T47D (cell line): ENCODE data around the gene NDUFS4.

Experiments used
- DNase-seq, 2 experiments: peaks; one replicate each; pipeline versions ENCODE4 v3.0.0 to v3.0.0-alpha.2; 2011 to 2012; ENCODE audit warnings: low read depth in 1 of 2, low spot score in 1 of 2
- JUND ChIP-seq: IDR thresholded peaks from 2 replicates; pipeline ENCODE4 v1.6.1; 2012; ENCODE audit warnings: low read depth
- in situ Hi-C: cut with HindIII; loops from 2 replicates; pipeline ENCODE4 v1.10.0; 2016; ENCODE audit warnings: low sequenced_read_pairs, low pct_unique_long_range_greater_than_20kb

The NDUFS4 gene

DNA sequence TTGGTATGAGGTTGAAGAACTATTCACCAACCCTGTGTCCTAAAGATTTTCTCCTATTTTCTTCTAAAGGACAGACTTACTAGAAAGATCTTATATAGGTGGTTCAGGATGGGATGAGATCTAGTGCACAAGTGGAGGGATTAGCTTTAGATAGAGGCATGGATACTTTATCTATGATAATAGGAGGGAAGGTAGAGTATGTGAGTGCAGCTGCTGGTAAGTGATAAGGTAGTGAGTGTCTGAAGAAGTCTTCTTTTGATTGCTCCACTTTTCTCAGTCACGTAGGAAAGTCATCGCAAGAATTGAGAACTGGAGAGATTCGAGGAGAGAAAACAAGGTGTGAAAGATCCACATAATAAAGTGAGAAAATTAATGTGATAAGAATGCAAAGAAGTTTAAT is 6.0 kb upstream of the NDUFS4 start:
- no peak for TF ChIP-seq JUND
- in situ Hi-C loops = no loop called here
- DNase-seq = no peak

DNA sequence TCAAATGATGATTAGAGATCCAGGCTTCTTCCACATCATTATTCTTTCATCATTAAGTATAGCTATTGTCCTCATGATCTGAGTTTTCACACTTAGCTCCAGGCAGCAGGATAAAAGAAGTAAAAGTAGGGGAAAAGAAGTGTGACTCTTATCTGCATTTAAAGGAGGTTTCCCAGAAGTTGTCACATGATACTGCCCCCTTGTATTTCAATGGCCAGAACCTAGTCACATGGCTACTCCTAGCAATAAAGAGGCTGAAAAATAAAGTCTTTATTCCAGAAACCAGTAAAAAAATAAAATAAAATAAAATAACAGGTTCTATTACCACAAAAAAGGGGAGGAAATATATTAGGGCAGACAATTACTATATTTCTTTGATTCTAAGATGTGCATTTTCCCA is 5.3 kb upstream of the NDUFS4 start:
- in situ Hi-C loops = no loop called here
- TF ChIP-seq JUND = no peak
- no peak for DNase-seq

DNA sequence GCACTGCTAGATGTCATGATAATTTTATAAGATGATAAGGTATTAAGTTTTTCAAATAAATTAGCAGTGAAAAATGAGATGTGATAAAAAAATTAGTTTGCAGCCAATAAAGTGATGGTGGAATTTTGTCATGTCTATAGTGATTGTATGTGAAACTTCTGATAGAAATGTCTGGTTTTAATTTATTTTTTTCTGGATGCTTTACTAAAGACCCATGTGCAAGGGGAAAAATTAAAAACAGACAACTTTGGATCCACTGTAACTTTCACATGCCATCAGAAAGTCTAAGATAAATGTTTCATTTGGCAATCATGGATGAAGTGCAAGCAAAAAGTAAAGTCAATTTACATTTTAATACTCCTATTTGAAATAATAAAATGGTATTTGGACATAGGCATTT is 4.4 kb upstream of the NDUFS4 start:
- TF ChIP-seq JUND = no peak
- in situ Hi-C loops = no loop called here
- DNase-seq = no peak

DNA sequence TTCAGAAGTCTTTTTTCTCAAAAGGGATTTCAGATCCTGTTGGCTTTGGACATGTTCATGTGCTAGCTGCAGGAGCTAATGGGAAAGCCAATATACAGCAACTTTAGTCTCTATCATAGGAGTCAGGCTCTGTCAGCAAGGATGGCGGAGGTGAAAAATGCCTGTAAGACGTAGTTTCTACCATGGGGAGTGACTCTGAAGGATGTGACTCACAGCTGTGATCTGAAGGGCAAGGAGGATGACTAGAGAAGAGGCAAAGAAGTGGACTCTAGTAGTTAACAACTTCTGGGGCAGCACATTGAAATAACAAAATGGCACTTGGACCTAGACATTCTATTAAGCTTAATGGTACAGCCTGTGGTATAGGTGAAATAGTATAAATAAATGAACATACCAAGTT is 3.1 kb upstream of the NDUFS4 start:
- DNase-seq = no peak
- in situ Hi-C loops = no loop called here
- TF ChIP-seq JUND = no peak

DNA sequence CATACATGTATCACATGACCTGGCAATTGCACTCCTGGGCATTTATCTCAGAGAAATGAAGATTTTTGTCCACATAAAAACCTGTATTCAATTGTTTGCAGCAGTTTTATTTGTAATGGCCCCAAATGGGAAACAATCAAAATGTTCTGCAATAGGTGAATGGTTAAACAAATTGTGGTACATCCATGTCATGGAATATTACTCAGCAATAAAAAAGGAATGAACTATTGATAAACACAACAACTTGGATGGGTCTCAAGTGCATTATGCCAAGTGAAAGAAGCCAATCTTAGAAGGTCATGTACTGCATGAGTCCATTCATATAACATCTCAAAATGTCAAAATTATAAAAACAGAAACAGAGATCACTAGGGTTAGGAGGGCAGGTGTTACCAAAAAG is 1.5 kb upstream of the NDUFS4 start:
- DNase-seq = no peak
- in situ Hi-C loops = no loop called here
- TF ChIP-seq JUND = no peak

DNA sequence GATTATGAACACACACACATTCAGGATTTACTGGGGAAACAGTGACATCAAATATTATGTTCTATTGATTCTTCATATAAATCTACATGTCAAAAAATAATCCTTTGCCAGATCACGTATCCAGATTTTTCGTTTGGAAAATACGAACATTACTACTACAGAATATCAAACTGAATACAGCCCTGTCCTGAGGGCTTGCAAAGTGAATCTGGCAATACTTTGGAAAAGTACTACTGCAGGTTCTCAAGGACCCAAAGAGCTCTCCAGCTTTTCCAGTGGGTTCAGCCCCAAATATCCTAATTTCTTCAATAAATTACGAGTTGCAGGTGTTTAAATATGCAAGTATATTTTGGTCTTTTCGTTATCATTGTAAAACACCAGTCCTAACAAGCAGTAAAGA is 411 bp upstream of the NDUFS4 start:
- DNase-seq = no peak
- no peak for TF ChIP-seq JUND
- in situ Hi-C loops = no loop called here

DNA sequence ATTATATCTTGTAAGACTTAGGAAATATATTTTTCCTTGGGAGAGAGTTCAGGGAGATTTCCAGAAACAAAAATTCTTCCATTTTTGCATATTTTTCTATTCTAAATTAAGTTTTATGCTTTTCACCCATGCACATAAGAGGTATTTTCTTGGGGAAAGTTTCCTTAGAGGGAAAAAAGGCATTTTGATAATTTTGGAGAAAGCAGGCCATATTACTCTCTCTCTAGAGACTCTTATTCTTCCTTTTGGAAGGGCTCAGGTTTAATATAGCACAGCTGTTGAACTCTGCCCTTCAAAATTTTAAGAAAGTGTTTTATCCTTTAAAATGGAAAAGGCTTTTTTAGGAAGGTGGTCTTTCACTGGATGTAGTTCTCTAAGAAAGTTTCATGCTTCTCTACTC is 8.0 kb downstream of the NDUFS4 start:
- TF ChIP-seq JUND = no peak
- in situ Hi-C loops = no loop called here
- no peak for DNase-seq

DNA sequence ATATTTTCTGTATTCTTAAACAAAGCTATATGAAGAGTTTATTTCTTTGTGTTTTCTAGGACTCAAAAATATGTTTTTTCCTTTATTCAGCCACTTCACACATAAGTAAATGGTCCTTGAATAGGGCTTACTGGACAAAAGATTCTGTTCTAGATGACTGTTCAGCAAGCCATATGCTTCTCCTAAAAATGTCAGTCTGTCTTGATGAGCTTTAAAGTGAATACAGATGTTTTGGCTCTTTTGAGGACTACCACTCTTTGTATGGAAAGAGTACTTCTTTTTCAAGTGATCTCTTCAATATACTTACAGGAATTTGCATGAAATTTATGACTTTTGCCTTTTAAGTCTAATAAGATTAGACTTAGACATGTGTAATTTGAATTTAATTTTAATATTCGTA is 8.4 kb downstream of the NDUFS4 start:
- no peak for TF ChIP-seq JUND
- no peak for DNase-seq
- in situ Hi-C loops = no loop called here

DNA sequence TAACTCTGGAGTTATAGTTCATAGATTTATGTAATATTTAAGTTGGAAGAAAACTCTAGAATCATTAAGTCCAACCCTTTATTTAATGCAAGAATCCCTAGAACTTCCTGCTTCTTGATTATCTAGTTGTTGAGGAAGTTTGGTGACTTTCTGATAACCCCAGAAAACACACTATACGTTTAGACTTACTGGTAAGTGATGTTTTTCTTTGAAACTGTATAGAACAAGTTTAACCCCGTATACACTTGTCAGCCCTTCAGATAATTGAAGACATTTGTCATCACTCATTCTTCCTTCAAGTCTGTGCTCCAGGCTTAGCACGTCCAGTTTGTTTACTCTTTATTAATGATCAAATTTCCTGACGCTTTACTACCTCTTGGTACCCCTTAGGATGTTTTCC is 9.0 kb downstream of the NDUFS4 start:
- DNase-seq = no peak
- in situ Hi-C loops = no loop called here
- TF ChIP-seq JUND = no peak

DNA sequence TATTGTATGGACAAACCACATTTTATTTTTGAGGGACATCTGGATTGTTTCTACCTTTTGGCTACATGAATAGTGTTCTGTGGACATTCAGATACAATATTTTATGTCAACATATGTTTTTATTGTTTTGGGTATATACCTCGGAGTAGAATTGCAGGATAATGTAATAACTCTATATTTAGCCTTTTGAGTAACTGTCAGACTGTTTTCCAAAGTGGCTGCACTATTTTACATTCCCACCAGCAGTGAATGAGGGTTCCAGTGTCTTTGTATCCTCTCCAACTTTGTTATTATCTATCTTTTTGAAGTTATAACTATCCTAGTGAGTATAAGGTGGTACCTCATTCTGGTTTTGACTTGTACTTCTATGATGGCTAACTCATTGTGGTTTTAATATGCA is 11.0 kb downstream of the NDUFS4 start:
- no peak for TF ChIP-seq JUND
- in situ Hi-C loops = no loop called here

DNA sequence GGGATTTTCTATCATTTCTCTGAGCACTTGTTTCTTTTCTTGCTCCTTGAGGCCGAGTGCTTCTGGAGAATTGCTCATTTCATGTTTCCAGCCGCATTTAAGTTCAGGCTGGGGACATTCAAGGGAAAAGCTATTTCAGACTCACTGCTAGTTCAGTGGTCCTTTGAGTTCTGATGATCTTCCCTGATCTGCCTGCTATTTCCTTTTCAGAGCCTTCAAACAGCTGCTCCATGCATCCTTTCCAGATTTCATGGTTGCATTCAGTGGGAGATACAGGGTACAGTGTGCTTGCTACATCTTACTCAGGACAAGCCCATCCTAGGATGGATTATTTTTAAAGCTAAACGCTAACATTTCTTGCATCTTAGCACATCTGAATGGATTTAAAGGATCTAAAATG is 14.7 kb downstream of the NDUFS4 start:
- in situ Hi-C loops = no loop called here
- DNase-seq = no peak

More for the DNA sequence above, 11.0 kb downstream of the NDUFS4 start:
- no peak for DNase-seq

DNA sequence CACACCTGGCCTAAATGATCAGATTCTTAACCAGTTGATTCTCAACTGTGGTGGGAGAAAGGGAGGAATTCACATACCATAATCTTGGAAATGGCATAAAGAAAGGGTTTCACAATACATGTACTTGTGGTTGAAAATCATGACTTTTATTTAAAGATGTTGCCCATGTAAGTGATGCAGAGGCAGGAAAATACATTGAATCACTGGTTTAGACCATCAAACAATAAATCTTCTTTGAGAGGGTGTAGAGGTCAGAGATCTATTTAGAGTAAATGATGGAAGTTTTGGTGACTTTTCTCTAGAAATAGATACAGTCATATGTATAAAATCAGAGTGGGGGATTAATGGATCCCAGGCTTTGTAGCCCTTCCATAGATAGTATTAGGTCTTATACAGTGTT is 15.4 kb downstream of the NDUFS4 start:
- in situ Hi-C loops = no loop called here
- no peak for TF ChIP-seq JUND
- DNase-seq = no peak

More for the DNA sequence above, 14.7 kb downstream of the NDUFS4 start:
- no peak for TF ChIP-seq JUND

DNA sequence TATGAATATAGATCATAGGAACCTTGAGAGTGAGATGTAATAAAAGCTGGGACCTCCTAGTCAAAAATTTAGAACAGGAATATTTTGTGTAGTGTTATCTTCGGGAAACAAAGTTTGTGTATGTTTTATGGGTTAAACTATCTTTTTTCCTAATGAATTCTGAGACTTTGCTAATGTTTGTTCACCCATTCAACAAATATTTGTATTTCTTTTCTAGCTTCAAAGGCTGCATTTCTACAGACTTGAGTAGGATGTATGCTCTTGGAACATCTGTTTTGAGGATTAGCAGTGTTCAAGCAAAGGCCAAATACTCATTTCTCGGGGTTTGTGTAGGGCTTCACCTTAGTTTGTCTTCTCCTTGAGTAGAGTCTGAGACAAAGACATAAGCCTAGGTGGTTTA is 16.2 kb downstream of the NDUFS4 start:
- no peak for DNase-seq
- in situ Hi-C loops = no loop called here
- TF ChIP-seq JUND = no peak

DNA sequence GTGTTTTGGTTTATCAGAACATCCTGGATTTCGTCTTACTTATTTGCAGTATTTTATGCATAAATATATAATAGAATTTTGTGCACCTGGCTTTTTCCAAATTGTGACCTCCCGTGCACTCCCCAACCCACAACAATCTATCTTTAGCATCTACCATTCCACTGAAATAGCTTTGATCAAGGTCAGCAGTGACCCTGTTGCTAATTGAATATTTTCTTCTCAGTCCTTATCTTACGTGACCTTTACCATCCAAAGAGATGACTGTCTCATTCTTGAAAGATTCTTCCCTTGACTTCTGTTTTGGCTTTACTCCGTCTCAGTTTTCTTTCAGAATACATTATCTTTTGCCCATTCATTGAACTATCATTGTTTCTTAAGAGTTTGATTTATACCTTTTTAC is 18.4 kb downstream of the NDUFS4 start:
- TF ChIP-seq JUND = no peak
- no peak for DNase-seq
- in situ Hi-C loops = no loop called here

DNA sequence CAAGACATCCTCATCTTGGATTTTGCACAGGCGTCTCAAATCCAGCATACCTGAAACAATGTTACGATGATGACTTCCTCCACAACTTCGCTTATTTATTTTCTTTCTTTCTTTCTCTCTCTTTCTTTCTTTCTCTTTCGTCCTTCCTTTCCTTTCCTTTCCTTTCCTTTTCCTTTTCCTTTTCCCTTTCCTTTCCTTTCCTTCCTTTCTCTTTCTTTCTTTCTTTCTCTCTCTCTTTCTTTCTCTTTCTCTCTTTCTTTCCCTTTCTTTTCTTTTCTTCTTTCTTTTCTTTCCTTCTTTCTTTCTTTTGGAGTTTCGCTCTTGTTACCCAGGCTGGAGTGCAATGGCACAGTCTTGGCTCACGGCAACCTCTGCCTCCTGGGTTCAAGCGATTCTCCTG is 20.1 kb downstream of the NDUFS4 start:
- DNase-seq = no peak
- no peak for TF ChIP-seq JUND
- in situ Hi-C loops = no loop called here
